RPMI8226 (cell line): ENCODE results near the gene PDSS1.

Experiments
- DNase-seq: peaks from one replicate; pipeline ENCODE4 v3.0.0-alpha.2; 2015

Gene PDSS1

DNA sequence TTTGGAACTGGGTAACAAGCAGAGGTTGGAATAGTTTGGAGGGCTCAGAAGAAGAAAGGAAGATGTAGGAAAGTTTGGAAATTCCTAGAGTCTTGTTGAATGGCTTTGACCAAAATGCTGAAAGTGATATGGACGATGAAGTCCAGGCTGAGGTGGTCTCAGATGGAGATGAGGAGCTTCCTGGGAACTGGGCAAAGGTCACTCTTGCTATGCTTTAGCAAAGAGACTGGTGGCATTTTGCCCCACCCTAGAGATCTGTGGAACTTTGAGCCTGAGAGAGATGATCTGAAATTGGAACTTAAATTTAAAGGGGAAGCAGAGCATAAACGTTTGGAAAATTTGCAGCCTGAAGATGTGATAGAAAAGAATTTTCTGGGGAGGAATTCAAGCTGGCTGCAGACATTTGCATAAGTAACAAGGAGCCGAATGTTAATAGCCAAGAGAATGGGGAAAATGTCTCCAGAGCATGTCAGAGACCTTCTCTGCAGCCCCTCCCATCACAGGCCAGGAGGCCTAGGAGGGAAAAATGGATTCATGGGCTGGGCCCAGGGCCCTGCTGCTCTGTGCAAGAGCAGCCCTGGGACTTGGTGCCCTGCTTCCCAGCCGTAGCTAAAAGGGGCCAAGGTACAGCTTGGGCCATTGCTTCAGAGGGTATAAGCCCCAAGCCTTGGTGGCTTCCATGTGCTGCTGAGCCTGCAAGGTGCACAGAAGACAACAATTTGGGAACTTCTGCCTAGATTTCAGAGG lies 3.6 kb downstream of the PDSS1 start:
- DNase-seq = no peak

- no peak for DNase-seq
These were observed 5.6 kb downstream of the PDSS1 start for GRCh38 chr10:26703096-26703495.

DNA sequence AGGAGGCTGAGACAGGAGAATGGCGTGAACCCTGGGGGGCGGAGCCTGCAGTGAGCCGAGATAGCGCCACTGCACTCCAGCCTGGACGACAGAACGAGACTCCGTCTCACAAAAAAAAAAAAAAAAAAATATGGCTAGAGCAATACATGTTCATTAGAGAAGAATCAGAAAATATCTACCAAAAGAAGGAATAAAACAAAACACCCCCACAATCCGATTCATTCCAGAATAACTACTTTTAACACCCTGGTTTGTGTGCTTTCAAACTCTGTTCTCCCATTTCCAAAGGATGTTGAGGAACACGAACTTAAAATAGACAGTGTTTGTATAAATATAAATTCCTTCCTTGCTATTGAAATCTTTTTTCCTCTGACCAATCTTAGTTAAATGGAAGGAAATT lies 6.5 kb downstream of the PDSS1 start:
- DNase-seq = no peak

GRCh38 chr10:26706206-26706605 lies 8.7 kb downstream of the PDSS1 start:
- DNase-seq = no peak

DNA sequence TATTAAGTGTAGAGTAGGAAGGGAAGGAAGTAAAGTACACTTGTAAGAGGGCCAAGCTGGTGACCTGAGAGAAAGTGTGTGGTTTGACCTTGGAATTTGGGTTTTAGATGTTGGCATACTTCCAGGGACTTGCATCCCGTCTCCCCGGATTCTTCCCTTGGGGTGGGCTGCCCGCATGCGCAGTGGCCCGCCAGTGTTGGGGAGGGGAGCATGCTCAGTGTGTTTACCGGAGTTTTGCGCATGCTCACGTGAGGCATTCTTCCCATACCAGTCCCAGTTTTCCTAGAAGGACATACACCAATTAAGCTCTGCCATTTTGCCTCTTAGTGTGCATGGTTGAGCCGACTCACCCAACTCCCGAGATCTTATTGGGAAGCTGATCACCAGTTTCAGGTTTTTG lies 9.4 kb downstream of the PDSS1 start:
- DNase-seq = no peak

DNA sequence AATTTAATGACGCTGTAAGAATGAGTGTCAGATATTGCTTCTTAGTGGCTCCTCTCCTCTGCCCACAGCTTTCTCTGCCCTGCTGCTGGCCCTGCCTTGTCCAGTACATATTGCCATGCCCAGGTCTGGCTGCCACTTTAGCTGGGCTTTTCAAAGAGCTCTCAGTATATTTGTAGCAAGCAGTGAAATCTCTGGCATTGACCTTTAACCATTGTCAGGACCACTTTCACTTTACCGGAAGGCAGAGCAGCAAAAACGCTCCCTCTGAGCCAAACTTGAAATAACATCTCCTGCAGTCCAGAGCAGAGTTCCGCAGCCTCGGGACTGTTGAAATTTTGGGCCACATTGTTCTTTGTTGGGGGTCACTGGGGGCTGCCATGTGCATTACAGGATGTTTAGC lies 13.8 kb downstream of the PDSS1 start:
- no peak for DNase-seq

DNA sequence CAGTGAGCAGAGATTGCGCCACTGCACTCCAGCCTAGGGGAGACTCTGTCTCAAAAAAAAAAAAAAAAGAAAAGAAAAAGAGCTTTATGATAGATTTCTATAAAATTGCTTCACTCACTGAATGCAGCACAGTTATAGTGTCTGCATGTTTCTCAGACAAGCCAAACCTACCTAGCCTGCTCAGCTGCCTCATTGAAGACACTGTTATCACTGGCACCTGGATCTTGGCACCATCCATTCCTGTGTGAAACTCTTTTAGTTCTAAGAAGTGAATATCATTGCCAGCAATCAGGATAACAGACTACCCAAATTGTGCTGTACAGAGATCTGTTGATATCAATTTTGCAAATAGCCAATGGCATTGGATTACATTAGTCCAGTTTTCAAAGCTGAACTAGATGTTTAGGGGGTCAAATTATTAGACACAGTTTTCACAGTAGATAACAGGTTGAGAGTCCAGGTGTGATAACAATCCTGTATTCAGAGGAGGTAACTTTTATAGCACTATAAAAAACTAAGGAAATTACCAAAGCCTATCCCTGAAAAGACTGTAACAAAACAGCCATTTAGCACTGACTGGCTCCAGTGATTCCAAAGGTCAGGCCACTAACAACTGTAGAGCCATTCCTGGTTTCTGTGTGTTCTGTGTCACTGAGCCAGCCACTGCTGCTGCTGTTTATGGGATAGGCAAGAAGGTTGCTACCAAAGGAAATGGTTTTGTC lies 17.1 kb downstream of the PDSS1 start:
- no peak for DNase-seq

GRCh38 chr10:26715137-26715487 lies 17.6 kb downstream of the PDSS1 start:
- DNase-seq = no peak

DNA sequence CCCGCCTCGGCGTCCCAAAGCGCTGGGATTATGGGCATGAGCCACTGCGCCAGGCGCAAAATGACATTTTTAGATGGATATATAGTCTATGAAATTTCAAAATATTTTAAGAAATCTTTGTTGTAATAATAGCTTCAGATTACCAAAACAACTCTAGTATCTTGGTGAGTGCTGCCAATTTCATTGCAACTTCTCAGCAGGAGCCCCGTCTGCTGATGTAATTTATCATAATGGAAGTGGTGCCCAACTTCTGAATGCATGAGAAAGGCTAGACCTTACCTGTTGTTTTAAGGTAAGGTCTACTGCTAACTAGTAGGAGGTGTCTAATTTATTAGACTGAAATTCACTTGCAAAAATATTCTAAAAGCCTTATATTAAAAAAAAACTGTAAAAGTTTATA lies 20.0 kb downstream of the PDSS1 start:
- DNase-seq = no peak

- DNase-seq = no peak
These were observed 24.1 kb downstream of the PDSS1 start for GRCh38 chr10:26721561-26721960.

- no peak for DNase-seq
These were observed 25.5 kb downstream of the PDSS1 start for GRCh38 chr10:26723016-26723415.

DNA sequence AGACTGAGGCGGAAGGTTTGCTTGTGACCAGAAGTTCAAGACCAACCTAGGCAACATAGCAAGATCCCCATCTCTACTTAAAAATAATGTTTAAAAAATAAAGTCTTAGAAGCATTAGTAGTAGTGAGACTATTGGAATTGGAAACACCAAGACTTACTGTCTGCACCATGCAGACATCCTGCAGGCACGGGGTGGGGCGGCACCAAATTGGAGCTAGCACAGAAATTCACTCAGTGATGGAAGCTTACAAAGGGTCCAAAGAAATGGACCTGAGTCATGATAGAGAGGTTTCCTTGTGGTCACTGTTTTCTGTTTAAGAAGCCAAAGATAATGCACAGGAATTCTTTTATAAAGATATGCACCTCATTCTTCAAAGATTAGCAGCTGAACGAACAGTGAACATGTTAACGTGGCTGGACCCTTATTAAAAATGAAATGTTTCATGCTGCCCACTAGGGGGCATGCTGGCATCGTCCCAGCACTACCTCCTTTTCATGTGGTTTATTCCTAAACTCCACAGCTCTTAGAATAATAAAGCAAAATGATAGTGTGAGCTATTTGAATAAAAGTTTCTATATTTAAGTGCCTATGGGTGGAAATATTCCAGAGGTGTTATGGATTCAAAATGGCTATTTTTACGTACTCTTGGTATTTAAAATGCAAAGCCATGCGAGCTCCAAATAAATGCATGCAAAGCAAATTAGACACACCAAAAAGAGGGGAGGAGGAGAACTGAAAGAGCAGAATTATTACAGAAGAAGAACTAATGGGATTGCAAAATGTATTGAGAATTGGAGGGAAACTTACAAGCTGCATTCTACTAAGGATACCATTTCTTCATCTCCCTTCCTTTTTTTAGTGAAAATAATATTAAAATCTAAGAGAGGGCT lies 28.6 kb downstream of the PDSS1 start:
- DNase-seq = peak; percentile 61

GRCh38 chr10:26727005-26727404 lies 29.5 kb downstream of the PDSS1 start:
- DNase-seq = no peak

DNA sequence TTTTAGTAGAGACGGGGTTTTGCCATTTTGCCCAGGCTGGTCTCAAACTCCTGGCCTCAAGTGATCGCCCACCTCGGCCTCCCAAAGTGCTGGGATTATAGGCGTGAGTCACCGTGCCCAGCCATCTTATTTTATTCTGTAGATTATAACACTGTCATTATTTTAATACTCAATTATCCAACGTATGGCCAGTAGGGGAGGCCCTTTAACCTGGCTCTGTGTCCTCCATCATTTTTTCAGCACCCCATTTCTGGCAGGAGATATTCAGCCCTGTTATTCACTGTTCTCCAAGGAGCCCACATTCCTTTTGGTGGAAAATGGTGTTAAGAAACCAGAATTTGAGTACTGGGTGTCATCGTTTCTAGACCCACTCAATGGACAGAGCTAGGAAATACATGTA lies 31.5 kb downstream of the PDSS1 start:
- no peak for DNase-seq

GRCh38 chr10:26729395-26729794 lies 31.9 kb downstream of the PDSS1 start:
- DNase-seq = no peak

DNA sequence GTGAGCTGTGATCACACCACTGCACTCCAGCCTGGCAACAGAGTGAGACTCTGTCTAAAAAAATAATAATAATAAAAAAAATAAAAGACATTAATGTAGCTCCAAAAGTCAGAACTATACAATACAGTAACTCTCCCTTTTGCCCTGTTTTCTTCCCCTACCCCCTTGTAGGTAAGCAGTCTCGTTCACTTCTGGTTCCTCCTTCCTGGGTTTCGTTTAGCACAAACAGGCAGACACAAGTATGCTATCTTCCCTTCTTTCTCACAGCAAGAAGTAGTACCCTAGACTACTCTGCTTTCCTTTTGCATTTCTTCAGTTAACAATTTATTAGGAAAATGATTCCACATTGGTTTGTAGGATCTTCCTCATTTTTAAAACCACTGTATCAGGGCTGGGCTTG lies 33.1 kb downstream of the PDSS1 start:
- DNase-seq = no peak

DNA sequence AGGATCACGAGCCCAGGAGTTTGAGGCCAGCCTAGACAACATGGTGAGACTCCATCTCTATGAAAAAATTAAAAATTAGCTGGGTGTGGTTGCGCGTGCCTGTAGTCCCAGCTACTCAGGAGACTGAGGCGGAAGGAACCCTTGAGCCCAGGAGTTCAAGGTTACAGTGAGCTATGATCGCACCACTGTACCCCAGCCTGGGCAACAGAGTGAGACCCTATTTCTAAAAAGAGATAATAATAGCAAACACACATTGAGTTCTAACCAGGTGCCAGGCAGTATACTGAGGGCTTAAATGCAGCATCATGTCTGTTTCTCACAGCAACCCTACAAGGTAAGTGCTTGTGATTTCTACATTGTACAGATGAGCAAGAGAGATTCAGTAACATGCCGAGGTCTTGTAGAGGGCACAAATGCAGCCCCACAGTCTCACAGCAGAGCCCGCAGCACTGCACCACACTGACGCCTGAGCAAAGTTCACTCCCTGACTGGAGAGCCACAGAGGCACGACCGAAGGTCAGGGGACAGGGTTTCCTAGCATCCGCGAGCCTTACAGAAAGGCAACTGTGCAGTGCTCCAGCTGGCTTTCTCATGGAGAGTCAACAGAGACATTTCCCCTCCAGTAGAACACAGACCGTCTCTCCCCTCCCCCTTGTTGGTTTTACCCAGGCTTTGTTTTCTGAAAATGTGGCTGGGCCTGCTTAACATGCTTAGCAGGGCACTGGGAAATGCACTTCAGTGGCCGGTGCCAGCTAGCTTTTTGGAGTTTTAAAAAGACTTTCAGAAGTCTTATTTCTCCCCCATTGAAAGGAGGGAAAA lies 36.5 kb downstream of the PDSS1 start:
- no peak for DNase-seq

- DNase-seq = no peak
These were observed 37.9 kb downstream of the PDSS1 start for GRCh38 chr10:26735435-26735834.

DNA sequence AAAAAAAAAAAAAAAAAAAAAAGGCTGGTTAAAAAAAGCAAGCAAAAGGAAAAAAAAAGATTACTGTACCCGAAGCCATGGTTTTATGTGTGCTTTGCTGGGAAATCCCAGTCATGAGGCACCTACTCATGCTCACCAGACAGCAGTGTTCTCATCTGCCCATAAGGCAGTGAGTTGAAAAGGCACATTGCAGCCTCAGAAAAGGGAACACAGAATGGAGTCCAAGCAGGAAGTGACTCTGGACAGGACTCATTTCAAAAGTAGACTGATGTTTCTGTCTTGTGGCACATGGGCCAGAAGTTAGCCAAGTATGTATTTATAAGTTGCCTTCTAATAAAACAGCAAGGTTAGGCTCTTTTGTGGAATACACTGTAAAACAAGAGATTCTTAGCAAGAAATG lies 40.2 kb downstream of the PDSS1 start:
- peak; percentile 30 for DNase-seq

- DNase-seq = no peak
These were observed 40.9 kb downstream of the PDSS1 start for GRCh38 chr10:26738301-26738911.

DNA sequence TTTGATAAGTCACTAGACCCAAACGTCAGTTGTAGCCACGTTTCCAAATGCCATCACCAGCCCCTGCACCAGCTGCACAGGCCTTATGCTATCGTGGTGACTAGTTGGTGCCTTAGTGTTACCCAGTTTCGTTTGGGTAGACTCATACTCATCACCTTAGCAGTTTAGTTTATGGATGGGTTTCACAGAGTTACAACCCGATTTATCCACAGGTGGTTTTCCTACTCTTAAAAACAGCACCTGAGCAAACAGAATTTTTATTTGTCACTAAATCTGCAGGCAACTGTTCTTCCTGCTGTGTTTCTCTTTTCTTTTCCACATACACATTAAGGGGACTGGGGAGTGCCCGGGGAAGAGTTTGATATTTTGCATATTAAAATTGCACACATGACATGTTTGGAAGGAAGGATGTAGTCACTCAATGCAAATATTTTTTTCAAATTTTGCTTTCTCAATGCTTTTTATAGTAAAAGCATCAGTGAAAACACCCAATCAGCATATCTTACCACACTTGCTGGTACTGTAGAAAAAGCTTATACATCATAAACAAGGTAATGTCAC lies 41.6 kb downstream of the PDSS1 start:
- peak; percentile 72 for DNase-seq

DNA sequence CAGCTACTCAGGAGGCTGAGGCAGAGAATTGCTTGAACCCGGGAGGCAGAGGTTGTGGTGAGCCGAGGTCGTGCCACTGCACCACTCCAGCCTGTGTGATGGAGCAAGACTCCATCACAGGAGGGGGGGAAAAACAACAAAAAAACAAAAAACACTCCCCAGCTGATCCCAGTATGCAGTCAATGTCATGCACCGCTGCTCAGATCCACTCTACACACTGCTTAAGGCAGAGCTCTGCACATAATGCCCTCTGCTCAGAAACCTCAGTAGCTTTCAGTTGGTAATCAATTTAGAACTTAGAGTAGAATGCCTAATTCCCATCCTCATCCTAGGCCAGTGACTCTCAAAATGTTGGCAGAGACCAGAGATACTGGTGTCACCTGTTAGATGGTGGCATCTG lies 43.9 kb downstream of the PDSS1 start:
- no peak for DNase-seq
